Loucy (cell line): ENCODE measurements around the gene SLC28A1.

ENCODE experiments used
- H2AFZ ChIP-seq: fragments of 200-600 bp; sonication (generic); 2 replicates; pipeline ENCODE4 v1.6.0; 2016; ENCODE audit warnings: antibody characterized with exemption, mild to moderate bottlenecking, low read length, moderate library complexity
- H3F3A ChIP-seq: fragments of 200-600 bp; 2 replicates; pipeline ENCODE4 v1.6.0; 2016; ENCODE audit warnings: antibody characterized with exemption, low read depth, mild to moderate bottlenecking
- H3K27me3 ChIP-seq: fragments of 200-600 bp; sonication (generic); 2 replicates; pipeline ENCODE4 v1.6.1; 2014; ENCODE audit warnings: low read length, mild to moderate bottlenecking; ENCODE audit not compliant: insufficient read depth, poor library complexity, severe bottlenecking
- H3K36me3 ChIP-seq: fragments of 200-600 bp; sonication (generic); 2 replicates; pipeline ENCODE4 v1.6.1; 2016; ENCODE audit warnings: low read length; ENCODE audit not compliant: insufficient read depth
- H3K4me1 ChIP-seq: fragments of 200-600 bp; sonication (generic); 2 replicates; pipeline ENCODE4 v1.5.1; 2014; ENCODE audit warnings: low read length, mild to moderate bottlenecking; ENCODE audit not compliant: insufficient read depth, poor library complexity, severe bottlenecking
- H3K4me2 ChIP-seq: fragments of 200-600 bp; sonication (generic); 2 replicates; pipeline ENCODE4 v1.6.0; 2014; ENCODE audit warnings: antibody characterized with exemption, low read length, low read depth, mild to moderate bottlenecking; ENCODE audit not compliant: poor library complexity, severe bottlenecking
- H3K4me3 ChIP-seq: fragments of 200-600 bp; sonication (generic); 2 replicates; pipeline ENCODE4 v1.5.1; 2014; ENCODE audit warnings: low read length, mild to moderate bottlenecking, mixed read lengths; ENCODE audit not compliant: poor library complexity, severe bottlenecking
- H3K79me2 ChIP-seq: fragments of 200-600 bp; sonication (generic); 2 replicates; pipeline ENCODE4 v1.6.1; 2014; ENCODE audit warnings: low read length; ENCODE audit not compliant: insufficient read depth
- H3K9ac ChIP-seq: fragments of 200-600 bp; sonication (generic); 2 replicates; pipeline ENCODE4 v1.6.0; 2014; ENCODE audit warnings: mild to moderate bottlenecking, low read depth, low read length, moderate library complexity; ENCODE audit not compliant: poor library complexity, severe bottlenecking
- H3K9me2 ChIP-seq: fragments of 200-600 bp; sonication (generic); replicated peaks from 2 replicates; pipeline ENCODE4 v1.6.1; 2016; ENCODE audit warnings: low read depth, low read length, mixed read lengths
- H3K9me3 ChIP-seq: fragments of 200-600 bp; sonication (generic); 2 replicates; pipeline ENCODE4 v1.6.1; 2014; ENCODE audit warnings: mild to moderate bottlenecking, antibody characterized with exemption, low read length, low read depth; ENCODE audit not compliant: insufficient read depth
- H4K20me1 ChIP-seq: fragments of 200-600 bp; sonication (generic); 2 replicates; pipeline ENCODE4 v1.6.0; 2014; ENCODE audit warnings: antibody characterized with exemption, low read length, mild to moderate bottlenecking; ENCODE audit not compliant: insufficient read depth, poor library complexity, severe bottlenecking
- EZH2phosphoT487 ChIP-seq: fragments of 200-600 bp; IDR thresholded peaks from 2 replicates; pipeline ENCODE4 v1.6.1; 2018; ENCODE audit warnings: antibody characterized with exemption, mild to moderate bottlenecking, moderate library complexity, borderline replicate concordance
- TF ChIP-seq, protein P1 (sequence below): fragments of 200-600 bp; sonication (generic); conservative IDR thresholded peaks from 2 replicates; pipeline ENCODE4 v1.5.1; 2014; ENCODE audit warnings: mild to moderate bottlenecking, antibody characterized with exemption, low read length

SLC28A1 gene

DNA sequence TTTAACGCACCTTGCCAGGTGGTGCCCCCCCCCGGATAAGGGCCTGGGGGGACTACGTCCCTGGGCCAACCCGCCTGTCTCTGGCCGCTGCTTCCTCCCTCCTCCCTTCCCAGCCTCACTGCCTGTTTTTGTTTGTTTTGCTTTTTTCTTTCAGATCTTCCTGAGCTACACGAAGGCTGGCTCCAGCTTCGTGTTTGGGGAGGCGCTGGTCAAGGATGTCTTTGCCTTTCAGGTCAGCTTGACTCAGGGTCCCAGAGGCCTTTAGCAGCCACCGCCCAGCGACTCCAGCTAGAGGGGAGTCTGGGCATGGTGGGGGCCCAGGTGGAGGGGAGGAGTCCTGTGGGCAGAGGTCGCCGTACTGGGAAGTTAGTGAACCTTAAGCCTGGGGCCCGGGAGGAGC is 24.1 kb downstream of the SLC28A1 start:
- Histone ChIP-seq H3K79me2 (no peaks in the 10 kb centered on the region), H3K36me3 (no peaks in the 10 kb centered on the region), H3K4me3 (no peak overlapping the region), H3K9ac (no peak overlapping the region), H2AFZ (no peak overlapping the region), H3K4me2 (no peak overlapping the region), H3K4me1 (no peaks in the 10 kb centered on the region), H3K9me3 (no peaks in the 10 kb centered on the region), H3K27me3 (no peaks in the 10 kb centered on the region), H3K9me2 (no peaks in the 10 kb centered on the region), H4K20me1 (no peaks in the 10 kb centered on the region), H3F3A (no peaks in the 10 kb centered on the region)
- TF ChIP-seq, protein P1, sequence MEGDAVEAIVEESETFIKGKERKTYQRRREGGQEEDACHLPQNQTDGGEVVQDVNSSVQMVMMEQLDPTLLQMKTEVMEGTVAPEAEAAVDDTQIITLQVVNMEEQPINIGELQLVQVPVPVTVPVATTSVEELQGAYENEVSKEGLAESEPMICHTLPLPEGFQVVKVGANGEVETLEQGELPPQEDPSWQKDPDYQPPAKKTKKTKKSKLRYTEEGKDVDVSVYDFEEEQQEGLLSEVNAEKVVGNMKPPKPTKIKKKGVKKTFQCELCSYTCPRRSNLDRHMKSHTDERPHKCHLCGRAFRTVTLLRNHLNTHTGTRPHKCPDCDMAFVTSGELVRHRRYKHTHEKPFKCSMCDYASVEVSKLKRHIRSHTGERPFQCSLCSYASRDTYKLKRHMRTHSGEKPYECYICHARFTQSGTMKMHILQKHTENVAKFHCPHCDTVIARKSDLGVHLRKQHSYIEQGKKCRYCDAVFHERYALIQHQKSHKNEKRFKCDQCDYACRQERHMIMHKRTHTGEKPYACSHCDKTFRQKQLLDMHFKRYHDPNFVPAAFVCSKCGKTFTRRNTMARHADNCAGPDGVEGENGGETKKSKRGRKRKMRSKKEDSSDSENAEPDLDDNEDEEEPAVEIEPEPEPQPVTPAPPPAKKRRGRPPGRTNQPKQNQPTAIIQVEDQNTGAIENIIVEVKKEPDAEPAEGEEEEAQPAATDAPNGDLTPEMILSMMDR: no peak
- no peak for TF ChIP-seq EZH2phosphoT487

- no peaks in the 10 kb centered on the region for H3K27me3 ChIP-seq
- H3K4me1 ChIP-seq: peaks cover under 1% of the 10 kb centered on the region
- no peaks in the 10 kb centered on the region for H3K36me3 ChIP-seq
- no peak overlapping the region for H3K9ac ChIP-seq
- no peak overlapping the region for H2AFZ ChIP-seq
- no peak overlapping the region for H3K4me2 ChIP-seq
- no peaks in the 10 kb centered on the region for H4K20me1 ChIP-seq
- no peaks in the 10 kb centered on the region for H3K79me2 ChIP-seq
- H3F3A ChIP-seq: no peaks in the 10 kb centered on the region
- no peaks in the 10 kb centered on the region for H3K9me3 ChIP-seq
- TF ChIP-seq, protein P1: no peak
- TF ChIP-seq EZH2phosphoT487: no peak
- no peaks in the 10 kb centered on the region for H3K9me2 ChIP-seq
- H3K4me3 ChIP-seq: no peak overlapping the region
Measured at GRCh38 chr15:84909029-84909428, 24.6 kb downstream of the SLC28A1 start.

GRCh38 chr15:84909782-84910181 is 25.3 kb downstream of the SLC28A1 start:
- H3K79me2 ChIP-seq: no peaks in the 10 kb centered on the region
- H3F3A ChIP-seq: no peaks in the 10 kb centered on the region
- no peak overlapping the region for H2AFZ ChIP-seq
- no peak overlapping the region for H3K9ac ChIP-seq
- no peaks in the 10 kb centered on the region for H3K27me3 ChIP-seq
- no peak overlapping the region for H3K4me2 ChIP-seq
- H3K9me3 ChIP-seq: no peaks in the 10 kb centered on the region
- TF ChIP-seq, protein P1: no peak
- no peak for TF ChIP-seq EZH2phosphoT487
- no peaks in the 10 kb centered on the region for H4K20me1 ChIP-seq
- H3K36me3 ChIP-seq: no peaks in the 10 kb centered on the region
- peaks cover 8% of the 10 kb centered on the region for H3K4me1 ChIP-seq
- no peaks in the 10 kb centered on the region for H3K9me2 ChIP-seq
- no peak overlapping the region for H3K4me3 ChIP-seq
